Gastrocnemius medialis (tissue), 4 donors: ENCODE results near the gene ITGA3. TPM values are rescaled to one million over a fixed set of nuclear protein-coding genes. Genes with fewer than 3 reads are reported as not detected.
A peak's percentile ranks its signal among the peaks of the same experiment; 100 is the strongest.

ENCODE experiments used
- ATAC-seq, 2 donors: fragments of 150-250 bp; one replicate each; pipeline ENCODE4 v1.9.1; 2016
- DNase-seq, 2 donors: peaks; one replicate each; pipeline ENCODE4 v3.0.0-alpha.2; 2019
- H3K27ac ChIP-seq, 4 donors: fragments of 200-600 bp; sonication (generic); 1 replicate in 1 of 4; 2 replicates in 3 of 4; pipeline ENCODE4 v1.5.1; 2016 to 2018; ENCODE audit warnings: mild to moderate bottlenecking in 2 of 4, moderate library complexity in 1 of 4
- H3K27me3 ChIP-seq, 3 donors: fragments of 200-600 bp; sonication (generic) in 2 of 3; 1 replicate in 1 of 3; 2 replicates in 2 of 3; pipeline versions ENCODE4 v1.5.1 to v1.6.0; 2016 to 2019; ENCODE audit warnings: mild to moderate bottlenecking in 1 of 3, moderate library complexity in 1 of 3
- H3K36me3 ChIP-seq, 2 donors: fragments of 200-600 bp; sonication (generic) in 1 of 2; one replicate each; pipeline ENCODE4 v1.5.1; 2017 to 2018
- H3K4me1 ChIP-seq, 2 donors: fragments of 200-600 bp; sonication (generic) in 1 of 2; one replicate each; pipeline ENCODE4 v1.5.1; 2016 to 2017; ENCODE audit warnings: mild to moderate bottlenecking in 2 of 2
- H3K4me3 ChIP-seq, 4 donors: fragments of 200-600 bp; sonication (generic) in 3 of 4; 1 replicate in 1 of 4; 2 replicates in 3 of 4; pipeline ENCODE4 v1.5.1; 2016 to 2019; ENCODE audit warnings: mild to moderate bottlenecking in 2 of 4
- H3K9me3 ChIP-seq, 3 donors: fragments of 200-600 bp; sonication (generic) in 2 of 3; 1 replicate in 1 of 3; 2 replicates in 2 of 3; pipeline ENCODE4 v1.5.1; 2016 to 2019
- CTCF ChIP-seq, 5 experiments: fragments of 450-650 bp in 3 of 5; fragments of 200-600 bp in 2 of 5; sonication (generic) in 2 of 5; IDR thresholded peaks in 4 of 5; conservative IDR thresholded peaks in 1 of 5; 1 replicate in 4 of 5; 2 replicates in 1 of 5; pipeline ENCODE4 v1.5.1; 2016 to 2019; ENCODE audit warnings: antibody characterized with exemption in 5 of 5, mild to moderate bottlenecking in 3 of 5, moderate library complexity in 3 of 5
- POLR2A ChIP-seq, 2 donors: fragments of 450-650 bp; IDR thresholded peaks; one replicate each; pipeline ENCODE4 v1.6.1; 2017; ENCODE audit warnings: antibody characterized with exemption in 2 of 2, mild to moderate bottlenecking in 2 of 2, moderate library complexity in 2 of 2
- in situ Hi-C, 4 donors: fragments of 200-750 bp; cut with MboI; loops; one replicate each; pipeline versions ENCODE4 v1.15.0 to v1.8.0; 2017; ENCODE audit warnings: low sequenced_read_pairs in 4 of 4
- intact Hi-C: fragments of 100-400 bp; cut with DNase I; formaldehyde crosslinking; loops from one replicate; pipeline ENCODE4 v1.15.1; 2023; ENCODE audit warnings: low total_unique reads
- total RNA-seq, 4 donors: library from RNA; depleted of rRNA; stranded (reverse); fragments of >200 nt; gene quantifications; one replicate each; pipeline versions ENCODE4 v1.1.0 to v1.2.3, GENCODE V29; 2016

Gene ITGA3
- total RNA-seq, 4 donors from 2014 or later = 5.1 to 25.9 (median 18.4) TPM

GRCh38 chr17:50098583-50098982 is 42.7 kb downstream of the ITGA3 start:
- TF ChIP-seq CTCF (IDR thresholded peaks at IDR 0.05 in 4 of 5, conservative IDR thresholded peaks at IDR 0.05 in 1 of 5) (no peak), POLR2A (IDR thresholded peaks at IDR 0.05) (no peak)
- in situ Hi-C loops = no loop called here
- peak overlapping the region; percentile 96 to 99 (median 98) for H3K27ac ChIP-seq

GRCh38 chr17:50099003-50099402 is 43.1 kb downstream of the ITGA3 start:
- no peaks in the 10 kb centered on the region for H3K36me3 ChIP-seq
- peak overlapping the region; percentile 96 to 99 (median 98) for H3K27ac ChIP-seq
- intact Hi-C loops = loop anchor here (10.0 kb wide), 2 partner anchors 196 to 326 kb away; partner anchors contain the start of gene ACSF2

More at GRCh38 chr17:50098583-50098982, 42.7 kb downstream of the ITGA3 start:
- intact Hi-C loops = loop anchor here (10.0 kb wide), 2 partner anchors 196 to 326 kb away; partner anchors contain the start of gene ACSF2
- no peaks in the 10 kb centered on the region for H3K27me3 ChIP-seq
- no peaks in the 10 kb centered on the region for H3K36me3 ChIP-seq
- H3K9me3 ChIP-seq = no peaks in the 10 kb centered on the region
- no peak for ATAC-seq
- peaks cover 79 to 83% of the 10 kb centered on the region in 2 donors for H3K4me1 ChIP-seq
- no peak overlapping the region for H3K4me3 ChIP-seq
- DNase-seq = no peak

GRCh38 chr17:50100480-50100883 is 44.6 kb downstream of the ITGA3 start:
- peaks cover 78 to 88% of the 10 kb centered on the region in 2 donors for H3K4me1 ChIP-seq
- no peak for ATAC-seq
- H3K9me3 ChIP-seq = no peaks in the 10 kb centered on the region
- intact Hi-C loops (no loop called here), in situ Hi-C loops (no loop called here)
- TF ChIP-seq POLR2A (IDR thresholded peaks at IDR 0.05) (no peak), CTCF (IDR thresholded peaks at IDR 0.05 in 4 of 5, conservative IDR thresholded peaks at IDR 0.05 in 1 of 5) (no peak)
- no peaks in the 10 kb centered on the region for H3K27me3 ChIP-seq
- peak overlapping the region; percentile 96 to 99 (median 98) for H3K27ac ChIP-seq
- H3K4me3 ChIP-seq = peak overlapping the region in 3 of 4 donors; percentile 9 to 35 (median 25)
- DNase-seq = no peak
- H3K36me3 ChIP-seq = no peaks in the 10 kb centered on the region

More at GRCh38 chr17:50099003-50099402, 43.1 kb downstream of the ITGA3 start:
- in situ Hi-C loops = no loop called here
- H3K4me1 ChIP-seq = peaks cover 83% of the 10 kb centered on the region in 2 donors
- H3K27me3 ChIP-seq = no peaks in the 10 kb centered on the region
- DNase-seq (peak; percentile 59 to 77), ATAC-seq (no peak)
- H3K9me3 ChIP-seq = no peaks in the 10 kb centered on the region
- TF ChIP-seq CTCF (IDR thresholded peaks at IDR 0.05 in 4 of 5, conservative IDR thresholded peaks at IDR 0.05 in 1 of 5) (no peak), POLR2A (IDR thresholded peaks at IDR 0.05) (peak; percentile 36 to 43)
- H3K4me3 ChIP-seq = no peak overlapping the region

GRCh38 chr17:50100921-50101345 is 45.0 kb downstream of the ITGA3 start:
- Histone ChIP-seq H3K4me3 (peak overlapping the region; percentile 9 to 38 (median 30)), H3K27me3 (no peaks in the 10 kb centered on the region), H3K27ac (peak overlapping the region; percentile 96 to 99 (median 98)), H3K9me3 (no peaks in the 10 kb centered on the region), H3K4me1 (peaks cover 77 to 86% of the 10 kb centered on the region in 2 donors), H3K36me3 (no peaks in the 10 kb centered on the region)
- TF ChIP-seq POLR2A (IDR thresholded peaks at IDR 0.05) (peak; percentile 22 to 44), CTCF (IDR thresholded peaks at IDR 0.05 in 4 of 5, conservative IDR thresholded peaks at IDR 0.05 in 1 of 5) (no peak)
- ATAC-seq = peak; percentile 24 to 45
- intact Hi-C loops = no loop called here
- in situ Hi-C loops = no loop called here
- peak in 1 of 2 donors; percentile 67 for DNase-seq
